Stimulated activated CD8-positive, alpha-beta memory T cell treated with anti-CD3 and anti-CD28 coated beads, Interleukin-12 subunit alpha, Interleukin-12 subunit beta, amount 100 ng/mL, for 4 hours (primary cell): ENCODE data around the gene SAMHD1.
"Not testable (repeated sequence)": the region's sequence is repeated elsewhere in the genome, so short reads cannot be mapped to it uniquely, and the experiment has no call there.

Experiments used
- DNase-seq: peaks from one replicate; pipeline ENCODE4 v3.0.0-alpha.2; 2020; ENCODE audit warnings: low read depth

The SAMHD1 gene

DNA sequence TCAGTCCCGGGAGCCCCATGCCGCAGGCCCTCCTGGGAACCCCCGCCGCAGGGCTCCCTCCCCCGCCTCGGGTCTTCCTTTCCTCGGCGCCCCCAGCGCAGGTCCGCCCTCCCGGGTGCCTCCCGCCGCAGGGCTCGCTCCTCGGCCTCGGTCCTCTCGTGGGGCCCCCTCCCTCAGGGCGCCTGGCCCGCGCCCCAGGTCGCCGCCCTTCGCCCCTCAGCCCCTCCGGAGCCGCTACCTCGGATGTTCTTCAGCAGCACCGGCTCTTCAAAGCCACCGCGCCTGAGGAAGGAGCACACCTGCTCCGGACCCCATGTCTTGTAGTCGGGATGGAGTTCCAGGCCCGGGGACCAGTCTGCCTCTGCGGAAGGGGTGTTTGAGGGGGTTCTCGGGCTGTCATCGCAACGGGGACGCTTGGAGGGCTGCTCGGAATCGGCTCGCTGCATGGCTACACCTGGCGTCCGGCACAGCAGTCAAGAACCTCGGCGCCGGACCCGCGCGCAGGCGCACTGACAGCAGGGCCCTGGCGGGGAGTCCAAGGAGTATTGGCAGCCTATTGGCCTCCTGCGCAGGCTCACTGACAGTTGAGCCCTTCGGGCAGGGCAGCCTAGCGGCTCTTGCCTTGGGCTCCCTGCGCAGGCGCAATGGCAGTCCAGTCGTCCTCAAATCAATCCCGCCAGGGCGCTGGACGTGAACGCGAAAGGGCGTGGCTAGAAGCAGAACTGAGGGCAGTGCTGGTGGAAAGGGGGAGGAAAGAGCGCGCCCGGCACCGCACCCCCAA is at the start of gene SAMHD1:
Gene SAMHD1 (minus strand): TSS at position 511 of the 781 bp plus-strand sequence. CDS start 65 bp downstream, at position 446.
- peak; percentile 81 for DNase-seq

DNA sequence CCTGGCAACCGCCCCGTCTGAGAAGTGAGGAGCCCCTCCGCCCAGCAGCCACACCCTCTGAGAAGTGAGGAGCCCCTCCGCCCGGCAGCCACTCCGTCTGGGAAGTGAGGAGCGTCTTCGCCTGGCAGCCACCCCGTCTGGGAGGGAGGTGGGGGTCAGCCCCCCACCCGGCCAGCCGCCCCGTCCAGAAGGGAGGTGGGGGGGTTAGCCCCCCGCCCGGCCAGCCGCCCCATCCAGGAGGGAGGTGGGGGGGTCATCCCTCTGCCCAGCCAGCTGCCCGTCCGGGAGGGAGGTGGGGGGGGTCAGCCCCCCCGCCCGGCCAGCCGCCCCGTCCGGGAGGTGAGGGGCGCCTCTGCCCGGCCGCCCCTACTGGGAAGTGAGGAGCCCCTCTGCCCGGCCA is 48.7 kb upstream of the SAMHD1 start:
- DNase-seq: not testable (repeated sequence)

DNA sequence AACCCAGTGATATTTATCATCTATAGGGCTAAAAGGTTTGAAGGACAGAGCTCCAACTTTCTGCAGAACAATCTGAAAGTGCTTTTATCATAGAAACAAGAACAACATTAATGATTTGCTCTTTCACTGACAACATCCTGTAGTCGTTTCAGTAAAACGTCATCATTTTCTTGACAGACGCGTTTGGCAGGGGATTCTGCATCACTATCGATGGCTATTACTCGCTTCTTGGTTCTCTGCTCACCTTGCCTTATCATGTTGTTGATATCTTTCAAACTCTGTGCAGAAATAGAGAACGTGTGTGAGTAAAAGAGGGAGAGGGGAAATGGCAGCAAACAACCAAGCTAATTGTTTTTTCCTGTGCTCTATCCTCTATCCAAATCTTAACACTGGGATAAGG is 47.1 kb upstream of the SAMHD1 start:
- DNase-seq: no peak

DNA sequence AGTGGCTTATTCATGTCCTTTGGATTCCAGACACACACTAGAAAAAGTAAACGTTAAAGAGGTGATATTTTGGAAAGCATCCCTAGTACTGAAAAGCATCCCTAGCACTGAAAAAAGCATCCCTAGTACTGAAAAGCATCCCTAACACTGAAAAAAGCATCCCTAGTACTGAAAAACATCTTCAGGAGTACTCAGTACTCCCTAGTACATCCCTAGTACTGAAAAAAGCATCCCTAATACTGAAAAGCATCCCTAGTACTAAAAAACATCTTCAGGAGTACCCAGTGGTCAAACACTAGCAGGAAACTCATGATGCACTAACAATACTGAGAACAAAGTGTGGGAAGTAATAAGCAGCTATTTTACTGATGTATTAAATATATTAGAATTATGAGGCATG is 45.6 kb upstream of the SAMHD1 start:
- DNase-seq: no peak

GRCh38 chr20:36994221-36994620 is 42.7 kb upstream of the SAMHD1 start:
- not testable (repeated sequence) for DNase-seq

DNA sequence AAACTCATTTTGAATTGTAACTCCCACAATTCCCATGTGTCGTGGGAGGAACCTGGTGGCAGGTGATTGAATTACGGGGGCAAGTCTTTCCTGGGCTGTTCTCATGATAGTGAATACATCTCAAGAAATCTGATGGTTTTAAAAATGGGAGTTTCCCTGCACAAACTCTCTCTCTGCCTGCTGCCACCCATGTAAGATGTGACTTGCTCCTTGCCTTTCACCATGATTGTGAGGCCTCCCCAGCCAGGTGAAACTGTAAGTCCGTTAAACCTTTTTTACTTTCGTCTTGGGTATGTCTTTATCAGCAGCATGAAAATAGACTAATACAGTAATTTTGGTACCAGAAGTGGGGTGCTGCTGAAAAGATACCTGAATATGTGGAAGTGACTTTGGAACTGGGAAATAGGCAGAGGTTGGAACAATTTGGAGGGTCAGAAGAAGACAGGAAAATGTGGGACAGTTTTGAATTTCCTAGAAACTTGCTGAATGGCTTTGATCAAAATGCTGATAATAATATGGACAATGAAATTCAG is 41.4 kb upstream of the SAMHD1 start:
- DNase-seq: no peak

- no peak for DNase-seq
Measured at GRCh38 chr20:36991703-36992102, 40.2 kb upstream of the SAMHD1 start.

DNA sequence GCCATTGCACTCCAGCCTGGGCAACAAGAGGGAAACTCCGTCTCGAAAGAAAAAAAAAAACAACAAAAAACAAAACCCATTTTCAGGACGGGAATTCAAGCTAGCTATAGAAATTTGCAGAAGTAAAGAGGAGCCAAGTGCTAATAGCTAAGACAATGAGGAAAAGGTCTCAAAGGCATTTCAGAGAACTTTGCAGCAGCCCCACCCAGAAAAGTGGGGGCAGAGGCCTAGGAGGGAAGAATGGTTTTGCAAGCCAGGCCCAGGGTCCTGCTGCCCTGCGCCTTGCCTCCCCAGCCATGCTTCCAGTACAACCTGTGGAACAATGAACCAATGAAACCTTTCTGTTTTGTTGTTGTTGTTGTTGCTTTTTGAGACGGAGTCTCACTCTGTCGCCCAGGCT is 38.3 kb upstream of the SAMHD1 start:
- DNase-seq: no peak

DNA sequence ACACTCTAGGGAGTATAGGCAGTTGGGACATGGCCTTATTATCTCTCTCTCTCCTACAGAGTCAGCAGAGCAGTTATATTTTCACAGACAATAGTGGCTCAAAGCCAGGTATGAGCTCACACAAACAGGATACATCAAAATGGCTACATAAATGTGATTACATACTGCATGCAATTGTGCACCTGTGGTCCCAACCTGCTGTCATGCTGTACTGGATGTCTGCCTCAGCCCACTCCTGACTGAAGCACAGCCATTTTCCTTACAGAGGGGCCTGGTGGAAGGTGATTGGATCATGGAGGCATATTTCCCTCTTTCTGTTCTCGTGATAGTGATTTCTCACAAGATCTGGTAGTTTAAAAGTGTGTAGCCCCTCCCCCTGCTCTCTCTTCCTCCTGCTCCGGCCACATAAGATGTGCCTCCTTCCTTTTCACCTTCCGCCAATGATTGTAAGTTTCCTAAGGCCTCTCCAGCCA is 37.0 kb upstream of the SAMHD1 start:
- DNase-seq: no peak

DNA sequence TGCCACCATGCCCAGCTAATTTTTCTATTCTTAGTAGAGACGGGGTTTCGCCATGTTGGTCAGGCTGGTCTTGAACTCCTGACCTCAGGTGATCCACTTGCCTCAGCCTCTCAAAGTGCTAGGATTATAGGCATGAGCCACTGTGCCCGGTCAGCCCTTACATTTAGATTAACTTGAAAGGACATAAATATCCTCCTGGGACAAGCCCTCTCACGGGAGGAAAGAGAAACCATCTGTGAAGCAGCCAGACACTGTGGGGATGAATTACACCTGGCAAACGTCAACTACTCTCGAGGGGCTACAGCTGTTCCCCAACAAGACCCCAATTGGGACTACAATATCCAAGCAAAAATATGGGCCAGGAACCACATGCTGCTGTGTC is 32.7 kb upstream of the SAMHD1 start:
- no peak for DNase-seq

- DNase-seq: peak; percentile 10
Measured at GRCh38 chr20:36975099-36975818, 23.8 kb upstream of the SAMHD1 start.

DNA sequence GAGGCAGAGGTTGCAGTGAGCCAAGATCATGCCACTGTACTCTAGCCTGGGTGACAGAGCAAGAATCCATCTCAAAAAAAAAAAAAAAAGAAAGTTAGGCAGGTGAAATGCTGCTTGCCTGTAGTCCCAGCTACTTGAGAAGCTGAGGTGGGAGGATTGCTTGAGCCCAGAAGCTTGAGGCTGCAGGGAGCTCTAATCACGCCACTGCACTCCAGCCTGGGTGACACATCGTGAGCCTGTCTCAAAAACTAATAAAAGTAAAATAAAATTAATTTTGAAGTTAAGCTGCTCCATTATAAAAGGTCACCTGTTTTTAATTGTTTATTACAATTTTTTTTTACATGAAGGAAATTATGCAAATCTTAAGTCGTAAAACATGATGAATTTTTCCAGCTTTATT is 23.2 kb upstream of the SAMHD1 start:
- DNase-seq: no peak

DNA sequence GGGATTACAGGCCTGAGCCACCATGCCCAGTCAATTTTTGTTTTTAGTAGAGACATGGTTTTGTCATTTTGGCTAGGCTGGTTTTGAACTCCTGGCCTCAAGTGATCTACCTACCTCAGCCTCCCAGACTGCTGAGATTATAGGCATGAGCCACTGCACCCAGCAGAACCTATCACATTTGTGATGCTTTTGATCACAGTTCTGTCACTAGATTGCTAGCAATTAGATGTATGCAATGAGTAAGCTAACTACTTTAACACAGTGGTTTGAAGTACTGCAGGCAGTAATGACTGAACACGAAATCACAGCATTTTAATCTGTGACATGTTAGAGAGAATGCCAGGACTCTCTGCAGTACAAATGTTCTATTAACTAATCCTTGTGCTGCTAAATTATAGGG is 19.6 kb upstream of the SAMHD1 start:
- DNase-seq: no peak

GRCh38 chr20:36969478-36970186 is 18.1 kb upstream of the SAMHD1 start:
- no peak for DNase-seq

- DNase-seq: no peak
Measured at GRCh38 chr20:36969051-36969450, 17.5 kb upstream of the SAMHD1 start.

DNA sequence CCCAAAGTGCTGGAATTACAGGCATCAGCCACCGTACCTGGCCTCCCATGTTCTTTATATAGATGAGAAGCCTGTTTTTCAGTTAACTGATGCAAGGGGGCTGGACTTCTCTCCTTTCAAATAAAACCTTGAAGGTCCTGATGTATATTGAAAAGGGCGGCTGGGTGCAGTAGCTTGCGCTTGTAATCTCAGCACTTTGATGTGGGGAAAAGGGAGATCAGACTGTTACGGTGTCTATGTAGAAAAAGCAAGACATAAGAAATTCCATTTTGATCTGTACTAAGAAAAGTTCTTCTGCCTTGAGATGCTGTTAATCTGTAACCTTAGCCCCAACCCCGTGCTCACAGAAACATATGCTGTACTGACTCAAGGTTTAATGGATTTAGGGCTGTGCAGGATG is 16.1 kb upstream of the SAMHD1 start:
- no peak for DNase-seq

DNA sequence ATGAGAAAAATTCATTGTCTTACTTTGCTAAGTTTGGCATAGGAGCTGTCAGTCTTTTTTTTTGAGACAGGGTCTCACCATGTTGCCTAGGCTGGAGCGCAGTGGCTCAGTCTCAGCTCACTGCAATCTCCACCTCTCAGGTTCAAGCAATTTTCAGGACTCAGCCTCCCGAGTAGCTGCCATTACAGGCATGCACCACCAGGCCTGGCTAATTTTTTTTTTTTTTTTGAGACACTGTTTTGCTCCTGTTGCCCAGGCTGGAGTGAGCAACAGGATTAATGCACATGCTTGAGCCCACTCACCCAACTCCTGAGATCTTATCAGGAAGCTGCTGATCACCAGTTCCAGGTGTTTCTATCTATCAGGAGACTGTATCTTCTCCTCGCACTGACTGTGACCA is 15.5 kb upstream of the SAMHD1 start:
- not testable (repeated sequence) for DNase-seq

GRCh38 chr20:36962354-36962941 is 10.9 kb upstream of the SAMHD1 start:
- not testable (repeated sequence) for DNase-seq

- no peak for DNase-seq
Measured at GRCh38 chr20:36959242-36959641, 7.7 kb upstream of the SAMHD1 start.

DNA sequence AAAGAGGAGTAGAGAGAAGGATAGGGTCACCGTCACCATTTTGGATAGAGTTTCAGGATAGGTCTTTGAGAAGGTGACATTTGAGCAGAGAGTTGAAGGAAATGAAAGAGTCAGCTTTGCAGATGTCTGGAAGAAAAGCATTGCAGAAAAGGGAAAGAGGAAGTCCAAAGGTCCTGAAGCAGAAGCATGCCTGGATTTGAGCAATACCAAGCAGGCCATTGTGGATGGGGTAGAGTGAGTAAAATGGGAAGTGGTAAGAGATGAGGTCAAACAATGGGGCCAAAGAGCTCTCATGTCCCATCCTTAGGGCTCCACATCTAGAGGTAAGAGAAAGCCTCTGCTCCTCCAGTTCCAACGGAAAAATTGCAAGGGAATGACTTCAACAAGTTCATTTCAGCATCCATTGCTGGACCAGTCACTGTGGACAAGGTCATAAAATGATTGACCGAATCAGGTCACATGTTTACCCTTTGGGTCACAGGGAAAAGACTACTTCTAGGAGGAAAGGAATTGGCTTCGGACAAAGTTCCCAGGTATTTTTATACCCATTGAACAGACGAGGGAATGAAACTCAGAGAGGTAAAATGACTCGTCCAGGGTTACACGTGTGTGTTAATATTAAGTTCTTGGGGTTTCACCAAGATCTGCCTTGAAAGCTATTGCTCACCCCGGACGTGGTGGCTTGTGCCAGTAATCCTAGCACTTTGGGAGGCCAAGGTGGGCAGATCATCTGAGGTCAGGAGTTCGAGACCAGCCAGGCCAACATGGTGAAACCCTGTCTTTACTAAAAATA is 6.6 kb upstream of the SAMHD1 start:
- DNase-seq: no peak

DNA sequence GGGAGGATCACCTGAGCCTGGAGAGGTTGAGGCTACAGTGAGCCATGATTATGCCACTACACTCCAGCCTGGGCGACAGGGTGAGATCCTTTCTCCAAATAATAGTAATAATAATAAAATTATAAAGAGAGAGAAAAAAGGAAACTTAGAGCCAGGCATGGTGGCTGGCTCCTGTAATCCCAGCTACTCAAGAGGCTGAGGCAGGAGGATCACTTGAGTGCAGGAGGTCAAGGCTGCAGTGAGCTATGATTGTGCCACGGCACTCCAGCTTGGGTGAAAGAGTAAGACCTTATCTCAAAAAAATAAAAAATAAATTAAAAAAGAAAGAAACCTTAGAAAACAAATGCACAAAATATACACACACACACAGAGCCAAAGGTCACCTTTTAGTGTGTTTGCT is 5.2 kb upstream of the SAMHD1 start:
- DNase-seq: no peak
